ENCODE data around the gene TCTA. TPM values are rescaled to one million over a fixed set of nuclear protein-coding genes. Genes with fewer than 3 reads are reported as not detected.

TCTA gene
- total RNA-seq, 1 donor from 2014 or later: 23.5 TPM

DNA sequence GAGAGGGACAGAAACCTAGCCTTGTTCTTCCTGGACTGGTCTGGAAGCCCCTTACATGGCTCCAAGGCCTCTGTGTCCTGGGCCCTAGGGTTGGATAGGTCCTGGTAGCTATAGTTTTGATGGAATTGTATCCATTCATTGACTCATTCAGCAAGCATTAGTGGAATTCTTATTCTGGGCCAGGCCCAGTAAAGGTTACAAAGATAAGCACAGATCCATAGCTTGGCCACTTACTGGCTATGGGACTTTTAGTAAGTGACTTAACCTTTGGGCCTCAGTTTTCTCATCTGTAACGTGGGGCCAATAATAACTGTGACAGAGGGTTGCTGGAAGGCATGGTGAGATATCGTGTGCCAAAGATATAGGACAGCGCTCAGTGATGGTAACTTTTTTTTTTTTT lies 44.2 kb downstream of the TCTA start:
- no peak for DNase-seq (ENCODE audit: low spot score)

- no peak for DNase-seq (ENCODE audit: low spot score)
Measured at GRCh38 chr3:49460188-49460890, 48.1 kb downstream of the TCTA start.

- no peak for DNase-seq (ENCODE audit: low spot score)
Measured at GRCh38 chr3:49460956-49461355, 48.7 kb downstream of the TCTA start.

DNA sequence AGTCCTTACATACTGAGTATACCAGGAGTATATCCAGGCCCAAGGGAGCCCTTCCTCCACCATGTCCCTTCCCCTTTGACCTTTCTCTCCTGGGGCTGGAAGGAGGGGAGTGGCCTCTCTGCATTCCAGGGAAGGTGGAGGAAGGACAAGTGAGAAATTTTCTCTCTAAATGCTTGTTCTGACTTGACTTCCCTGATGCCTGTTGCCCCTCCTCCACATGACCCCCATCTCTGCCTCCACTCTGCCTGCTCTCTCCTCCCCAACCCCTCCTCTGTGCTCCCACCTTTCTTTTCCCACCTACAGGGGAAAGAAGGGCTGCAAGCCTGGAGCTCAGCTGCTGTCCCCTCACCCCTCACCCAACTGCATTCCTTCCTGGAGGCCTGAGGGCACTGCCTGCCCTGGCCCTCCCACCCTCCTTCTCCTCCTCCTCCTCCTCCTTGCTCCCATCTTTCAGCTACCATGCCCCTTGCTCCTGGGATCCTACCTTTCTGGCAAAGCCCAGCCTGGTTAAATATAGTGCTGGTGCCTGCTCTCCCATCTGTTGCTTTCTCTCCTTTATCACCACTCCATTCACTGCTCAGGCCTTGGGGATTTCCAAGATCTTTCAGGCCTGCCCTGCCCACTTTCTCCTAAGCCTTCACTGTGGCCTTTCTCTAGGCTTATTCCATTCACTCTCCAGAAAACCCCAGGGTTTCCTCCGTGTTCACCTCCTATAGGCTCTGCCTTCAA lies 49.4 kb downstream of the TCTA start:
- DNase-seq (ENCODE audit: low spot score): no peak

GRCh38 chr3:49462222-49462621 lies 50.0 kb downstream of the TCTA start:
- DNase-seq (ENCODE audit: low spot score): no peak

DNA sequence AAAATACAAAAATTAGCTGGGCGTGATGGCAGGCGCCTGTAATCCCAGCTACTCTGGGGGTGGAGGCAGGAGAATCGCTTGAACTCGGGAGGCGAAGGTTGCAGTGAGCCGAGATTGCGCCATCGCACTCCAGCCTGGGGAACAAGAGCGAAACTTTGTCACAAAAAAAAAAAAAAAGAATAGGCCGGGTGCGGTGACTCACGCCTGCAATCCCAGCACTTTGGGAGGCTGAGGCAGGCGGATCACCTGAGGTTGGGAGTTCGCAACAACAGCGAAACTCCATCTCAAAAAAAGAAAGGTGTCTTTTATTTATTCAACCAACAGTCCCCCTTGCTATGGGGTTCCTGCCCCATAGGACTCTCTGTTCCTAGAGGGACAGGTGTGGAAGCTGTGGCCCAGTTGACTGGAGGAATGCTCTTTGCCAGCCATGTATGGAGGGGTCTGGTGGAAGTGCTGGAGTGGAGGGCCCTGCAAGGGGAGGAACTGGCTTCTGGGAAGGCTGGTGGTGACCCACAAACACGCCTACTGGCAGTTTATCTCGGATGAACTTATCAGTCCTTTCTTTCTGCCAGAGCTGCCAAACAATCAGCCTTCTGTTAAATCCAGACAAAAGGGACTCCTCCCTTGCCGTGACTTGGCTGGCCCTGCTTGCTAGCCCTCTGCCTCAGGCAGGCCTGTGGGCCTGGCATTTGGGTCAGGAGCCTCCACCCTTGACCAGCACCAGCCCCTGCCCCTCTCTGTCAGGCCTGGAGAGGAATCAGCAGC lies 53.2 kb downstream of the TCTA start:
- DNase-seq (ENCODE audit: low spot score): no peak

Other genes with a start within 250 kb of the TCTA start
- 19.4 TPM for gene CCDC71, start 246.1 kb upstream of the TCTA start, total RNA-seq
- gene KLHDC8B, start 240.8 kb upstream of the TCTA start, total RNA-seq: 53.5 TPM
- gene C3orf62, start 135.2 kb upstream of the TCTA start, total RNA-seq: 5.8 TPM
- 65.5 TPM for gene USP4, start 72.4 kb upstream of the TCTA start, total RNA-seq
- gene GPX1, start 54.1 kb upstream of the TCTA start, total RNA-seq: 724 TPM
- gene RHOA, start 447 bp upstream of the TCTA start, total RNA-seq: 563 TPM
- gene AMT, start 10.1 kb downstream of the TCTA start, total RNA-seq: 1.2 TPM
- gene NICN1, start 16.9 kb downstream of the TCTA start, total RNA-seq: 11.1 TPM
- gene DAG1, start 57.8 kb downstream of the TCTA start, total RNA-seq: 63.7 TPM
- gene BSN, start 142.1 kb downstream of the TCTA start, total RNA-seq: 0.16 TPM